CD4-positive, alpha-beta memory T cell (primary cell): ENCODE measurements around the gene ALAS2. TPM values are rescaled to one million over a fixed set of nuclear protein-coding genes. Genes with fewer than 3 reads are reported as not detected.

Experiments used
- CTCF ChIA-PET: fragments of 350-600 bp; sonication (Branson Sonifier 250); formaldehyde crosslinking; loops from one replicate; lab custom pipeline; 2021; ENCODE audit warnings: inconsistent platforms; ENCODE audit not compliant: partially characterized antibody; lab: Charles Lee
- POLR2A ChIA-PET: fragments of 350-600 bp; sonication (Branson Sonifier 250); formaldehyde crosslinking; loops from one replicate; lab custom pipeline; 2021; ENCODE audit not compliant: partially characterized antibody; lab: Charles Lee
- DNase-seq, 5 donors: peaks; one replicate each; pipeline versions ENCODE4 v3.0.0 to v3.0.0-alpha.2; 2020 to 2022; ENCODE audit warnings: mixed read lengths in 1 of 5
- H3K27ac ChIP-seq: one replicate; pipeline ENCODE4 v1.7.0; 2013; ENCODE audit warnings: low read depth, low read length
- H3K27me3 ChIP-seq: 2 replicates; pipeline ENCODE4 v1.7.0; 2013; ENCODE audit warnings: mild to moderate bottlenecking, low read length, moderate library complexity; ENCODE audit not compliant: insufficient read depth
- H3K36me3 ChIP-seq: 2 replicates; pipeline ENCODE4 v1.7.0; 2013; ENCODE audit warnings: mild to moderate bottlenecking, low read length, moderate library complexity; ENCODE audit not compliant: insufficient read depth
- H3K4me1 ChIP-seq: 2 replicates; pipeline ENCODE4 v1.7.0; 2013; ENCODE audit warnings: mild to moderate bottlenecking, low read length, moderate library complexity; ENCODE audit not compliant: insufficient read depth
- H3K4me3 ChIP-seq, 2 donors: one replicate each; pipeline ENCODE4 v1.7.0; 2013; ENCODE audit warnings: low read length in 2 of 2, mild to moderate bottlenecking in 1 of 2
- H3K9me3 ChIP-seq, 2 donors: one replicate each; pipeline ENCODE4 v1.7.0; 2013; ENCODE audit warnings: low read length in 2 of 2, control low read depth in 1 of 2; ENCODE audit not compliant: control insufficient read depth in 1 of 2
- H3K27ac Mint-ChIP-seq, 7 donors: one replicate each; pipeline ENCODE4 v1.8.0; 2020 to 2021; ENCODE audit warnings: mixed read lengths in 7 of 7, mild to moderate bottlenecking in 6 of 7, inconsistent platforms in 3 of 7, moderate library complexity in 3 of 7
- H3K27me3 Mint-ChIP-seq, 2 donors: one replicate each; pipeline ENCODE4 v1.8.0; 2020 to 2021; ENCODE audit warnings: mixed read lengths in 2 of 2
- H3K36me3 Mint-ChIP-seq, 2 donors: one replicate each; pipeline ENCODE4 v1.8.0; 2020 to 2021; ENCODE audit warnings: mixed read lengths in 2 of 2, inconsistent platforms in 1 of 2, mild to moderate bottlenecking in 1 of 2
- H3K4me1 Mint-ChIP-seq, 4 donors: one replicate each; pipeline ENCODE4 v1.8.0; 2020 to 2021; ENCODE audit warnings: mixed read lengths in 4 of 4, mild to moderate bottlenecking in 1 of 4
- H3K4me3 Mint-ChIP-seq, 8 donors: one replicate each; pipeline ENCODE4 v1.8.0; 2020 to 2021; ENCODE audit warnings: mixed read lengths in 8 of 8, mild to moderate bottlenecking in 7 of 8, moderate library complexity in 6 of 8, inconsistent platforms in 3 of 8
- H3K9me3 Mint-ChIP-seq, 8 donors: one replicate each; pipeline ENCODE4 v1.8.0; 2020 to 2021; ENCODE audit warnings: mixed read lengths in 8 of 8, mild to moderate bottlenecking in 5 of 8, inconsistent platforms in 3 of 8, moderate library complexity in 1 of 8
- intact Hi-C: fragments of 100-400 bp; cut with micrococcal nuclease; formaldehyde crosslinking; loops from one replicate; pipeline ENCODE4 v1.15.1; 2023
- polyA plus RNA-seq, 2 donors: library from polyadenylated mRNA; unstranded; fragments of 300-500 nt; fragmentation: Illumina TruSeq; gene quantifications; one replicate each; pipeline ENCODE4 v1.2.3, GENCODE V29; 2021
- total RNA-seq, 2 experiments: library from RNA; stranded (reverse); gene quantifications; one replicate each; pipeline ENCODE4 v1.2.3, GENCODE V29; 2021

The ALAS2 gene
- total and polyA plus RNA-seq, 4 experiments from 2014 or later: not detected

DNA sequence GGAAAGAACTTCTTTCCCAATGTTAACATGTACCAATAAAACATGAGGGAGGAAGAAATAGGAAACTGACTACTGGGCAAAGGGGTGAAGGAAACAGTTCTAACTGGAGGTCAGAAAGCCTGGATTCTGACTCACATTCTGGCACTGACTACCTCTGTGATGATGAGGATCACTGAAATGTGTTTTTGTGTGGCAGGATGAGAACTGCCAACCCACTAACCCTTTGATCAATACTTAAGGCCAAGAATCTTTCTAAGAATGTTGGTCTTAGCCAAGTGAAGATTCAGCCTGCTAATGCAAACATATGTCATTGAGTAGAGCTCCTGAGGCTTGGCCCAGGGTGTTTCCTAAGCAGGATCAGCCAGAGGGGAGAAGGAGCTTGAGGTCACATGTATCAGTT lies 4.6 kb downstream of the ALAS2 start:
- no peak for DNase-seq
- H3K9me3 Mint-ChIP-seq: peaks cover 0 to 2% (median 0%) of the 10 kb centered on the region in 8 donors
- POLR2A ChIA-PET: no interaction called here
- Histone ChIP-seq H3K36me3 (no peaks in the 10 kb centered on the region), H3K9me3 (no peaks in the 10 kb centered on the region), H3K27me3 (no peaks in the 10 kb centered on the region), H3K4me3 (no peak overlapping the region), H3K4me1 (no peaks in the 10 kb centered on the region), H3K27ac (no peak overlapping the region)
- no peaks in the 10 kb centered on the region for H3K27me3 Mint-ChIP-seq
- no peaks in the 10 kb centered on the region for H3K4me1 Mint-ChIP-seq
- H3K36me3 Mint-ChIP-seq: peaks cover 0 to 4% of the 10 kb centered on the region in 2 donors
- CTCF ChIA-PET: no interaction called here
- H3K27ac Mint-ChIP-seq: no peak overlapping the region
- H3K4me3 Mint-ChIP-seq: no peak overlapping the region
- intact Hi-C loops: no loop called here

DNA sequence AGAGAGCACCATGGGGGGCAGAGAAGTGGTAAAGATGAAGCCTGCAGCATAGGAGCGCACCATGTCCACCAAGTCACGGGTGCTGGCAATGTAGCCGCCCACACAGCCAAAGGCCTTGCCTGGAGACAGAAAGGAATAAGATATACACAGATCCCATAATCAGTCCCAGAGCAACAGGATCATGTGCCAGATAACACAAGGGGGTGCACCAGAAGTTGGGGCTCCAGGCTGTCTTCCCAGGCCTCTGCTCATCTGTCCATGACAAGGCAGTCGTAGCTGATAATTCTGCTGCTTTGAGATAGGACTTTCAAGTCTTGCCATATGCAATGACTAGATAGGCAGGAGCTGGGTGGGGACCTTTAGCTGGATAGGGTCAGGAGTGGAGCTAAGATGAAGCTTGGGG lies 15.9 kb downstream of the ALAS2 start:
- no peaks in the 10 kb centered on the region for H3K4me1 Mint-ChIP-seq
- H3K36me3 ChIP-seq: no peaks in the 10 kb centered on the region
- ChIA-PET CTCF (no interaction called here), POLR2A (no interaction called here)
- no peak for DNase-seq
- H3K27me3 ChIP-seq: no peaks in the 10 kb centered on the region
- H3K27ac ChIP-seq: no peak overlapping the region
- H3K27me3 Mint-ChIP-seq: no peaks in the 10 kb centered on the region
- H3K4me3 ChIP-seq: no peak overlapping the region
- no peaks in the 10 kb centered on the region for H3K4me1 ChIP-seq
- no peaks in the 10 kb centered on the region for H3K36me3 Mint-ChIP-seq
- no peaks in the 10 kb centered on the region for H3K9me3 ChIP-seq
- peaks cover 0 to 2% (median 0%) of the 10 kb centered on the region in 8 donors for H3K9me3 Mint-ChIP-seq
- H3K27ac Mint-ChIP-seq: no peak overlapping the region
- H3K4me3 Mint-ChIP-seq: no peak overlapping the region
- intact Hi-C loops: no loop called here

DNA sequence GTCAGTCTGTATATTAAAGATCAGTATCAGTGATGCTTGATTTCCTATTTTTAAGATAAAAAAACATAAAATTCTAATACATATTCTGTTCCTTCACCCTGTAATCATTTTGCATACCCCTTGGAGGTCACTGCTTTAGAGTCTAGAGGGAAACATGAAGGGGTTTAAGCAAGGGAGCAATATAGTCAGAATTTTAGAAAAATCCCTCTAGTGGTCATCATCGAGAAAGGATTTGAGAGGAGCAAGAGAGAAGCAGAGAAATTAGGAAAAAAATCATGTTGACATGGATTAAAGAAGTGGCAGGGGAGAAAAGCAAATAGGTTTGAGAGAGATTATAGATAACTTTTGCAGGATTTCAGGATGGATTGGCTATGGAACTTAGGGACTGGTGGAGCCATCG lies 19.5 kb downstream of the ALAS2 start:
- CTCF ChIA-PET: no interaction called here
- Mint-ChIP-seq H3K4me3 (no peak overlapping the region), H3K27me3 (no peaks in the 10 kb centered on the region), H3K4me1 (peaks cover 0 to 4% (median 2%) of the 10 kb centered on the region in 4 donors), H3K36me3 (peaks cover 4 to 9% of the 10 kb centered on the region in 2 donors), H3K9me3 (peaks cover 0 to 2% (median 0%) of the 10 kb centered on the region in 8 donors), H3K27ac (no peak overlapping the region)
- POLR2A ChIA-PET: interaction anchor here (0.8 to 1.4 kb wide), 2 partner anchors 11 kb away, joined by 4 to 5 read pairs; partner anchors contain the start of gene APEX2
- Histone ChIP-seq H3K9me3 (no peaks in the 10 kb centered on the region), H3K27ac (no peak overlapping the region), H3K4me3 (no peak overlapping the region), H3K36me3 (no peaks in the 10 kb centered on the region), H3K27me3 (no peaks in the 10 kb centered on the region), H3K4me1 (no peaks in the 10 kb centered on the region)
- intact Hi-C loops: no loop called here
- DNase-seq: no peak

DNA sequence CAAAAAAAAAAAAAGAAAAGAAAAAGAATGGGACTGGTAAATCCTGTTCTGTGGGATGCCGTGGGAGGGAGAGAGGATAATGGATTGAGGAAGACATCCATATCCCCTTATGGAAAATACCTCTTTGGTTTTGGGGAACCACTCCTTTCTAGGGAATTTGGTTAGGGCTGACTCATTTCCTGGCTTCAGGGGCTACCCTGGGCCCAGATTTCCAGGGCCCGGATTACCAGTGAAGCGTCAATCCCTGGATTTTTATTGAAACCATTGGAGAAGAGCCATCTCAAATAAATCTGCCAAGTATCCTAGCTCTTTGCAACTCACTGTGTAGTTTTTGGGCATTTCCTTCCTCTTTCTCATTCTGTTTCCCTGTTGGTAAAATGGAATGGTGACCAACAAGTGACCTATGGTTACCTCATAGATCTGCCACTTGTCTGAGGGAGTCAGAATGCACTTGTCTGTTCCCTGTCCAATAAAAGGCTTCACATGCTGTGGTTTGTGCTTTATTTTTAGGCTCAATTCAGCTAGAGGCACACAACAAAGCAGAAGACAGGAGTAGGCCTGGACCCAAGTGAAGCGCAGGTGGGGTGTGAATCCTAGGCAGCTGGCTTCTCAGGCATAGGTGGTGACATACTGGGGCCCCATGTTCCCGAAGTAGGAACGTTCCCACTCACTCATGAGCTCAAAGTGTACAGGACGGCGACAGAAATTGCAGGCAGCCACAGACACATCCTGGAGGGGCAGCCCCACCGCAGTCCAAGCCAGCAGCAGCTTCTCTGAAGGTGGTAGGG lies 22.0 kb downstream of the ALAS2 start:
- no peaks in the 10 kb centered on the region for H3K27me3 Mint-ChIP-seq
- no peaks in the 10 kb centered on the region for H3K9me3 Mint-ChIP-seq
- no peak for DNase-seq
- no peaks in the 10 kb centered on the region for H3K4me1 ChIP-seq
- POLR2A ChIA-PET: interaction anchor here (0.7 kb wide), 1 partner anchor 9 kb away, joined by 3 read pairs; the partner anchor contains the start of gene APEX2
- no peak overlapping the region for H3K27ac ChIP-seq
- peak overlapping the region in 2 of 7 donors; percentile 35 to 49 for H3K27ac Mint-ChIP-seq
- peaks cover 18 to 30% of the 10 kb centered on the region in 2 donors for H3K36me3 Mint-ChIP-seq
- H3K27me3 ChIP-seq: no peaks in the 10 kb centered on the region
- CTCF ChIA-PET: interaction anchor here (1.4 kb wide), 1 partner anchor 117 kb away, joined by 3 read pairs; no protein-coding TSS in a partner anchor
- H3K4me3 Mint-ChIP-seq: no peak overlapping the region
- peaks cover 0 to 6% (median 2%) of the 10 kb centered on the region in 4 donors for H3K4me1 Mint-ChIP-seq
- H3K4me3 ChIP-seq: no peak overlapping the region
- no peaks in the 10 kb centered on the region for H3K9me3 ChIP-seq
- intact Hi-C loops: no loop called here
- peaks cover 8% of the 10 kb centered on the region for H3K36me3 ChIP-seq

DNA sequence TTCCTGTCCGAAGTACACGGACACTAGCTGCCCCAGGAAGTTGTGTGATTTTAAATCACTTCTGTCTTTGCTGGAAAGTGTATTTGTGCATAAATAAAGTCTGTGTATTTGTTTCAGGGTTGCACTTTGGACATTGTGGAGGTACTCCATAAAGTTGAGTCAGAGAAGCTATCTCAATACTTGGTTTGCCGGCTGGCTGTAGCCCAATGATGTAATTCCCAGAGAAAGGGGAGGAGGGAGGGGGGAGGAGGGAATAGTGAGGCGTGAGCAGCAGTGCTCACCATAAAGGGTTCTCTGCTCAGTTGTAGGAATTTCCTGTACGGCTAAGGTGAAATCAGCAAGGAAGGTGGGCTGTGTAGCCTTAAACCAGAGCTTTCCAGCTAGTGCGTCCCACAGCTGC lies 23.1 kb downstream of the ALAS2 start:
- DNase-seq: no peak
- Histone ChIP-seq H3K9me3 (no peaks in the 10 kb centered on the region), H3K4me3 (no peak overlapping the region), H3K27me3 (no peaks in the 10 kb centered on the region), H3K4me1 (no peaks in the 10 kb centered on the region), H3K27ac (no peak overlapping the region), H3K36me3 (peaks cover 8% of the 10 kb centered on the region)
- H3K9me3 Mint-ChIP-seq: no peaks in the 10 kb centered on the region
- peaks cover 0 to 6% (median 2%) of the 10 kb centered on the region in 4 donors for H3K4me1 Mint-ChIP-seq
- H3K36me3 Mint-ChIP-seq: peaks cover 18 to 34% of the 10 kb centered on the region in 2 donors
- H3K27me3 Mint-ChIP-seq: no peaks in the 10 kb centered on the region
- intact Hi-C loops: no loop called here
- CTCF ChIA-PET: no interaction called here
- POLR2A ChIA-PET: no interaction called here
- no peak overlapping the region for H3K4me3 Mint-ChIP-seq
- no peak overlapping the region for H3K27ac Mint-ChIP-seq

DNA sequence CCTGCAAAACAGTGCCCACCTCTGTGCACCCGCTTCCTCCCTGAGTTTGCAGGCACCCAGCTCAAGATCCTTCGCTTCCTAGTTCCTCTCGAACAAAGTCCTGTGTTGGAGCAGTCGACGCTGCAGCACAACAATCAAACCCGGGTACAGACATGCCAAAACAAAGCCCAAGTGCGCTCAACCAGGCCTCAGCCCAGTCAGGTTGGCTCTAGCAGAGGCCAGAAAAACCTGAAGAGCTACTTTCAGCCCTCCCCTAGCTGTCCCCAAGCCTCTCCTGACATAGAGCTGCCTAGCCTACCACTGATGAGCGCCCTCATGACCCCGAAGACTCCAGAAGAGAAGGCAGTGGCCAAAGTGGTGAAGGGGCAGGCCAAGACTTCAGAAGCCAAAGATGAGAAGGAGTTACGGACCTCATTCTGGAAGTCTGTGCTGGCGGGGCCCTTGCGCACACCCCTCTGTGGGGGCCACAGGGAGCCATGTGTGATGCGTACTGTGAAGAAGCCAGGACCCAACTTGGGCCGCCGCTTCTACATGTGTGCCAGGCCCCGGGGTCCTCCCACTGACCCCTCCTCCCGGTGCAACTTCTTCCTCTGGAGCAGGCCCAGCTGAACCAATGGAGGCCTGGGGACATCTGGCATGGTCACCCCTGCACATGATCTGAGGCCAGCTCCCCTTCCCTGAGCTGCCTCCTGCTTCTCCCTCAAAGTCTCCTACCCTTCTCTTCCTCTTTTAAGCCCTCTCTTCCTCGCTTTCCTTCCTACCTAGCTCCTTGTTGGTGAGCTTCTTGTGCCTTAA lies 23.8 kb downstream of the ALAS2 start:
- peaks cover 0 to 10% (median 3%) of the 10 kb centered on the region in 4 donors for H3K4me1 Mint-ChIP-seq
- no peaks in the 10 kb centered on the region for H3K9me3 ChIP-seq
- no peaks in the 10 kb centered on the region for H3K27me3 Mint-ChIP-seq
- H3K27ac Mint-ChIP-seq: peak overlapping the region in 1 of 7 donors; percentile 6
- H3K36me3 Mint-ChIP-seq: peaks cover 18 to 39% of the 10 kb centered on the region in 2 donors
- no peaks in the 10 kb centered on the region for H3K27me3 ChIP-seq
- peaks cover 8% of the 10 kb centered on the region for H3K36me3 ChIP-seq
- no peak for DNase-seq
- H3K4me3 ChIP-seq: no peak overlapping the region
- H3K4me3 Mint-ChIP-seq: no peak overlapping the region
- ChIA-PET POLR2A (no interaction called here), CTCF (no interaction called here)
- no peaks in the 10 kb centered on the region for H3K4me1 ChIP-seq
- no peaks in the 10 kb centered on the region for H3K9me3 Mint-ChIP-seq
- intact Hi-C loops: no loop called here
- H3K27ac ChIP-seq: no peak overlapping the region

DNA sequence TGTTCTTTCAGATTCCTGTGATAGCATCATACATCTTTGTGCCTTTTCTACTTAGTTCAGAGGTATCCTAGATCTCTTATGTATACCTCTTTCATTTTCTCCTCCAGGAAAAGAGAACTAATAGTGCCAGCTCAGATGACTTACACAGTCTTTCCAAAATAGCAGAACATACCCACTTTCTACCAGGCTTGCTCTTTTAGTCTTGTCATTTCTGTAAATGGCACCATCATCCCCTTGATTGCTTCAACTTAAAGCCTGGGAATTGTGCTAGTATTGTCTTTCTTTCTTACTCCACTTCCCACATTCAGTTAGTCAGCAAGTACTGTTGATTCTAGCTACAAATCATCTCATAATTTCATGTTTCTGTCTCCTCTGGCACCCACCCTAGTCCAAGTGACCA lies 25.5 kb downstream of the ALAS2 start:
- Histone ChIP-seq H3K27me3 (no peaks in the 10 kb centered on the region), H3K9me3 (no peaks in the 10 kb centered on the region), H3K4me3 (no peak overlapping the region), H3K36me3 (peaks cover 8% of the 10 kb centered on the region), H3K27ac (no peak overlapping the region), H3K4me1 (peaks cover 12% of the 10 kb centered on the region)
- peaks cover 7 to 24% (median 13%) of the 10 kb centered on the region in 4 donors for H3K4me1 Mint-ChIP-seq
- CTCF ChIA-PET: interaction anchor here (0.7 kb wide), 1 partner anchor 154 kb away, joined by 3 read pairs; no protein-coding TSS in a partner anchor
- DNase-seq: no peak
- no peak overlapping the region for H3K4me3 Mint-ChIP-seq
- POLR2A ChIA-PET: no interaction called here
- no peak overlapping the region for H3K27ac Mint-ChIP-seq
- peaks cover 18 to 42% of the 10 kb centered on the region in 2 donors for H3K36me3 Mint-ChIP-seq
- H3K9me3 Mint-ChIP-seq: no peaks in the 10 kb centered on the region
- no peaks in the 10 kb centered on the region for H3K27me3 Mint-ChIP-seq
- intact Hi-C loops: no loop called here
